ENCODE results near the gene B4GALT6.
"Not testable (repeated sequence)": the region's sequence is repeated elsewhere in the genome, so short reads cannot be mapped to it uniquely, and the experiment has no call there.

Gene B4GALT6
- 0.14 to 0.48 reads per million in 2 donors for total RNA-seq

GRCh38 chr18:31684279-31685096 is at the start of gene B4GALT6:
Gene B4GALT6 (minus strand): TSS chr18:31684581. CDS start chr18:31684426, 155 bp downstream.
- no peak for DNase-seq

- no peak for DNase-seq
Measured at GRCh38 chr18:31731628-31732027, 47.2 kb upstream of the B4GALT6 start.

- DNase-seq = not testable (repeated sequence)
Measured at GRCh38 chr18:31729196-31729595, 44.8 kb upstream of the B4GALT6 start.

- no peak for DNase-seq
Measured at GRCh38 chr18:31723990-31724711, 39.8 kb upstream of the B4GALT6 start.

- no peak for DNase-seq
Measured at GRCh38 chr18:31723639-31723989, 39.2 kb upstream of the B4GALT6 start.

GRCh38 chr18:31722369-31722957 is 38.1 kb upstream of the B4GALT6 start:
- peak; percentile 53 for DNase-seq

GRCh38 chr18:31721601-31722000 is 37.2 kb upstream of the B4GALT6 start:
- no peak for DNase-seq

- DNase-seq = no peak
Measured at GRCh38 chr18:31720867-31721266, 36.5 kb upstream of the B4GALT6 start.

GRCh38 chr18:31719363-31720006 is 35.1 kb upstream of the B4GALT6 start:
- DNase-seq = no peak

- DNase-seq = no peak
Measured at GRCh38 chr18:31718386-31718785, 34.0 kb upstream of the B4GALT6 start.

GRCh38 chr18:31716362-31716761 is 32.0 kb upstream of the B4GALT6 start:
- no peak for DNase-seq

- DNase-seq = no peak
Measured at GRCh38 chr18:31711365-31712172, 27.2 kb upstream of the B4GALT6 start.

GRCh38 chr18:31710826-31711225 is 26.4 kb upstream of the B4GALT6 start:
- DNase-seq = no peak

- no peak for DNase-seq
Measured at GRCh38 chr18:31707815-31708214, 23.4 kb upstream of the B4GALT6 start.

GRCh38 chr18:31702449-31702848 is 18.1 kb upstream of the B4GALT6 start:
- no peak for DNase-seq

- DNase-seq = no peak
Measured at GRCh38 chr18:31701744-31702143, 17.4 kb upstream of the B4GALT6 start.

- no peak for DNase-seq
Measured at GRCh38 chr18:31700990-31701389, 16.6 kb upstream of the B4GALT6 start.

- no peak for DNase-seq
Measured at GRCh38 chr18:31697351-31698298, 13.2 kb upstream of the B4GALT6 start.

GRCh38 chr18:31695989-31696388 is 11.6 kb upstream of the B4GALT6 start:
- no peak for DNase-seq

GRCh38 chr18:31694297-31694696 is 9.9 kb upstream of the B4GALT6 start:
- DNase-seq = no peak

- no peak for DNase-seq
Measured at GRCh38 chr18:31688606-31689005, 4.2 kb upstream of the B4GALT6 start.

Measured in T-helper 9 cell (primary cell).